OCI-LY3 (cell line): ENCODE results near the gene PRDM16.

Source experiments
- EZH2phosphoT487 ChIP-seq: fragments of 200-600 bp; shearing (Covaris generic); IDR thresholded peaks from 2 replicates; pipeline ENCODE4 v1.6.1; 2018; ENCODE audit warnings: antibody characterized with exemption, mixed run types, low read depth
- TF ChIP-seq, protein P1 (sequence below): fragments of 200-600, 300-600 bp; sonication (generic); IDR thresholded peaks from 2 replicates; pipeline ENCODE4 v1.5.1; 2014; ENCODE audit warnings: antibody characterized with exemption, low read length, low read depth

DNA sequence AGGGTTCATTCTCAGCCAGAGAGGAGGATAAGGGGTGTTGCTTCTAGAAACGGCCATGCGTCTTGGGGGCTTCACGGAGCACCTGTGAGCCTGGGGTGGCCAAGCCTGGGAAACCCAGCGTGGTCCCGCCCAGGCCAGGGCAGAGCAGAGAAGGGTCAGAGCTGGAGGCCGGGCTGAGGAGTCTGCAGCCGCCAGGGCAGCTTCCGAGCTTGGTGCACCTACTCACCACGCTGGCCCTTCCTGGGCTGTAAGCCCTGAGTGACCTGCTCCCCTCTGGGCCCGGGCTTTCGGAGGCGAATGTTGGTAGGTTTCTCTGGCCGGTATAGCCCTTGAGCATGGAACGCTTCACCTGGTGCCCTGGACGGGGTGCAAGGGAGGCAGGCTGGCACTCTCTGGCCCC lies 215.7 kb downstream of the PRDM16 start:
- TF ChIP-seq, protein P1, sequence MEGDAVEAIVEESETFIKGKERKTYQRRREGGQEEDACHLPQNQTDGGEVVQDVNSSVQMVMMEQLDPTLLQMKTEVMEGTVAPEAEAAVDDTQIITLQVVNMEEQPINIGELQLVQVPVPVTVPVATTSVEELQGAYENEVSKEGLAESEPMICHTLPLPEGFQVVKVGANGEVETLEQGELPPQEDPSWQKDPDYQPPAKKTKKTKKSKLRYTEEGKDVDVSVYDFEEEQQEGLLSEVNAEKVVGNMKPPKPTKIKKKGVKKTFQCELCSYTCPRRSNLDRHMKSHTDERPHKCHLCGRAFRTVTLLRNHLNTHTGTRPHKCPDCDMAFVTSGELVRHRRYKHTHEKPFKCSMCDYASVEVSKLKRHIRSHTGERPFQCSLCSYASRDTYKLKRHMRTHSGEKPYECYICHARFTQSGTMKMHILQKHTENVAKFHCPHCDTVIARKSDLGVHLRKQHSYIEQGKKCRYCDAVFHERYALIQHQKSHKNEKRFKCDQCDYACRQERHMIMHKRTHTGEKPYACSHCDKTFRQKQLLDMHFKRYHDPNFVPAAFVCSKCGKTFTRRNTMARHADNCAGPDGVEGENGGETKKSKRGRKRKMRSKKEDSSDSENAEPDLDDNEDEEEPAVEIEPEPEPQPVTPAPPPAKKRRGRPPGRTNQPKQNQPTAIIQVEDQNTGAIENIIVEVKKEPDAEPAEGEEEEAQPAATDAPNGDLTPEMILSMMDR, result no peak
- TF ChIP-seq EZH2phosphoT487, result no peak
